Raji (cell line): ENCODE results near the gene SYAP1.

ENCODE experiments used
- POLR2A ChIP-seq: IDR thresholded peaks from 2 replicates; pipeline ENCODE4 v1.6.1; 2011; ENCODE audit warnings: low read depth, low read length, control low read depth; ENCODE audit not compliant: insufficient read depth

SYAP1 gene

GRCh38 chrX:16711893-16712547 is 7.4 kb upstream of the SYAP1 start:
- no peak for TF ChIP-seq POLR2A

GRCh38 chrX:16712548-16713155 is 6.8 kb upstream of the SYAP1 start, which contains the start of gene CTPS2:
Gene CTPS2 (minus strand): TSS chrX:16712669. CDS start chrX:16702902, 9,767 bp downstream.
- peak; percentile 70 for TF ChIP-seq POLR2A

GRCh38 chrX:16714504-16714903 is 4.9 kb upstream of the SYAP1 start:
- no peak for TF ChIP-seq POLR2A

GRCh38 chrX:16718824-16719333 is 533 bp upstream of the SYAP1 start:
- no peak for TF ChIP-seq POLR2A

- no peak for TF ChIP-seq POLR2A
These were observed 3.1 kb downstream of the SYAP1 start for GRCh38 chrX:16722481-16722880.

GRCh38 chrX:16725072-16725471 is 5.7 kb downstream of the SYAP1 start:
- no peak for TF ChIP-seq POLR2A

GRCh38 chrX:16727637-16728036 is 8.2 kb downstream of the SYAP1 start:
- TF ChIP-seq POLR2A = no peak

- no peak for TF ChIP-seq POLR2A
These were observed 11.0 kb downstream of the SYAP1 start for GRCh38 chrX:16730450-16730849.

- TF ChIP-seq POLR2A = no peak
These were observed 13.6 kb downstream of the SYAP1 start for GRCh38 chrX:16733013-16733412.

- no peak for TF ChIP-seq POLR2A
These were observed 17.6 kb downstream of the SYAP1 start for GRCh38 chrX:16737024-16737423.

- TF ChIP-seq POLR2A = no peak
These were observed 20.2 kb downstream of the SYAP1 start for GRCh38 chrX:16739574-16739973.

- no peak for TF ChIP-seq POLR2A
These were observed 24.4 kb downstream of the SYAP1 start for GRCh38 chrX:16743604-16744325.

GRCh38 chrX:16745102-16745501 is 25.7 kb downstream of the SYAP1 start:
- no peak for TF ChIP-seq POLR2A

- no peak for TF ChIP-seq POLR2A
These were observed 26.2 kb downstream of the SYAP1 start for GRCh38 chrX:16745659-16746058.

- no peak for TF ChIP-seq POLR2A
These were observed 29.0 kb downstream of the SYAP1 start for GRCh38 chrX:16748425-16748824.

- TF ChIP-seq POLR2A = no peak
These were observed 30.7 kb downstream of the SYAP1 start for GRCh38 chrX:16750136-16750535.
